NCI-H82 (cell line): Measurements from ENCODE around the gene LDAH.

Experiments used
- DNase-seq: peaks from one replicate; lab custom pipeline; 2025; lab: John Stamatoyannopoulos, UW

Gene LDAH

GRCh38 chr2:20682167-20682920 lies 140.6 kb downstream of the LDAH start:
- DNase-seq = peak; percentile 19

DNA sequence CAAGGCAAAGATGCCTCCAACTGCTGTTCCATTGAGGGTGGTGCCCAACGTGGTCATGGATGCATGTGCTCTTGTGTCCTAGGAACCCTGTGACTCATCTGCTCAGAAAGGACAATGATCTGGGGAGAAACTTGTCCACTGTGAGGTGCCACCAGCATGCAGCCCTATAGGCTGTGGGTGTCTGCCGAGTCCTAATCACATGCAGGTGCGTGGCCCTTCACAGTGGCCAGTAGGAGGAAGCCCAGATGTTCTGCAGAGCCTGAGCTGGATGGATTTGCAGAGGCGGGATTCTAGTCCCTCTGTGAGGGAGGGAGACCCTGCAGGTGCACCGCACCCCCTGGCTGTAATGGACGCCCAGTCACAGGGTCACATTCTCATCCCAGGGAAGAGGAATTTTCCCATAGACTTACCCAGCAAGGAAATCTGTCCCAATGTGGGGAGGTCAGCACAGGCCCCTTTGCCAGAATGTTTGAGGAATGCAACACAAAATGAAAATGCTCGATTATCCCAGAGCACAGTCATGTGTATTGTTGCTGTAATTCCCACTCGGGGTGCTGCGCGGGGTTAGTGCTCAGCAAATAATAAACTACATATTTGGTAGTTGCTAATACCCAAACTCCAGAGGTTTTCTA lies 142.0 kb downstream of the LDAH start:
- DNase-seq = no peak

- DNase-seq = no peak
Observed at GRCh38 chr2:20678780-20679179, 144.1 kb downstream of the LDAH start.

DNA sequence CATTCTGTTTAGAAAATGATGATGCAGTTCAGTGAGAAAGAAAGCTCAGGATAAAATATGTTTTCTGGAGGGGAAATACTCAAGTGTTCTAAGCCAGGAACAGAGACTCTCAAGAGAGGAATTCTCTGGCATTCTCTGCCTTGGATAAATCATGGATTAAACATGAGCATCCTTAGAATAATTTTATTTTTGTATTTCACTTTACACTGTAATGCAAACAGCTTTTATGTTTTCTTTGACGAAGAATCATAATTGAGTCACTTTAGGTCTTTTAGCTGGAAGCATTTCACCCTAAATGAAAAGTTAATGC lies 144.9 kb downstream of the LDAH start:
- no peak for DNase-seq

DNA sequence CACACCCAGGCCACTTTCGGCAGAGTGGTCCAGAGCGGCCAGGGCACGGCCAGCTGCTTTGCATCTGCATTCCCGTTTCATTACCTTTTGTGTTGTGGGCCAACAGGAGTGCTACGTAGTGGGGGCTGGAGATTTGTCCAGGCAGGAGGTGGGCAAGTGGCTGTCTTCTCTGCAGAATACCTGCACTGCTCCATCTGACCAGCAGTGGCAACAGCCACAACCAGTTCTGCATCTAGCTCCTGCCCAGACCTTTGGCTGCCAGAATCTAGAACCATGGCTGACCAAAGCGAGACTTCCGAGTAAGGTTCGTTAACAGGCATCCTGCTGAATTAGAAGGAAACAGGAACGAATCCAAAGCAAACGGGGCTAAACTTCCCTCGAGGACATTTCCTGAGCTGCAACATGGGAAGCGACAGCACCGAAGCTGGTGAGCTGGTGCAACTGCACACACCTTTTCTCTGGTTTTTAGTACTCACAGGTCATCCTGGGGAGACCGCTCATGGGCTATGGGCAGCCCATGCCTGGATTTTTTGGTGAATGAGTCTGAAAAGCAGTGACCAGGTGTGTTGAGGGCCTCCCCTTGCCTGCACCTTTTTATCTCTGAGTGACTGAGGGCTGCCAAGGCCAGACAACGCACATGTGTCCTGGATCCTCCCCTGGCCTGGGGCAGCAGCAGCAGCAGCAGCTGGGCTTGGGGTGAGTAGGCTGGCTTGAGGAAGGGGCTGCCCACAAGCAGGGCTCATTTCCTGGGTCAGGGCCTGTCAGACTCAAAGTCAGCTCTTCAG lies 145.4 kb downstream of the LDAH start:
- DNase-seq = peak; percentile 24

- peak; percentile 31 for DNase-seq
Observed at GRCh38 chr2:20676353-20677215, 146.3 kb downstream of the LDAH start.

DNA sequence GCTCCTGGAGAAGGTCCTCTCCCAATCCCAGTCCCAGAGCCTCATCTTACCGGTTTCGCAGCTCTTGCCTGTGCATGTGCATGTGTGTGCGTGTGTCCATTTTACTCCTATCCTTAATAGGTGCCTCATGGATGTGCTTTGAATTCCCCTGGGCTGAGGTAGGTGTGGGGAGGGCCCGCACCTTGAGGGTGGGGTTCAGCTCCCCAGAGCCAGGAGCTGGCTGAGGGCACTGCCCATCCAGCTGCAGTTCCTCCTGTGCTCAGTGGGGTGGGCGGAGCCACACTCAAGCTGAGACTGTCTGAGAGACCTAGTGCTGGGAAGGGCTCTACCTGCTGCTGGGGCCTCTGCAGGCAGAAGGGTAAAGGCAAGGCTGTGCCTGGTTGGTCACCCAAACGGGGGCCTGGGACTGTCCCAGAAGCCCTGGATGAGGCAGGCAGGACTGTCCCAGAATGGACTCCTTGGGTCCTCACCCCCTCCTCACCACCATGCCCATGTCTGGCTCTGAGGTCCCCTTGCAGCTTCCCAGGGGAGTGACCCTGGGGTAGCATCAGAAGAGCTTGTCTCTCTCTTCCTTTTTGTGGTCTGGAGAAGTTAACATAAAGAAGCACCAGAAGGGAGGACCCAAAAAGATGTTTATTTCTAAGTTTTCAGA lies 147.1 kb downstream of the LDAH start:
- peak; percentile 13 for DNase-seq

- DNase-seq = no peak
Observed at GRCh38 chr2:20674974-20675679, 147.8 kb downstream of the LDAH start.

DNA sequence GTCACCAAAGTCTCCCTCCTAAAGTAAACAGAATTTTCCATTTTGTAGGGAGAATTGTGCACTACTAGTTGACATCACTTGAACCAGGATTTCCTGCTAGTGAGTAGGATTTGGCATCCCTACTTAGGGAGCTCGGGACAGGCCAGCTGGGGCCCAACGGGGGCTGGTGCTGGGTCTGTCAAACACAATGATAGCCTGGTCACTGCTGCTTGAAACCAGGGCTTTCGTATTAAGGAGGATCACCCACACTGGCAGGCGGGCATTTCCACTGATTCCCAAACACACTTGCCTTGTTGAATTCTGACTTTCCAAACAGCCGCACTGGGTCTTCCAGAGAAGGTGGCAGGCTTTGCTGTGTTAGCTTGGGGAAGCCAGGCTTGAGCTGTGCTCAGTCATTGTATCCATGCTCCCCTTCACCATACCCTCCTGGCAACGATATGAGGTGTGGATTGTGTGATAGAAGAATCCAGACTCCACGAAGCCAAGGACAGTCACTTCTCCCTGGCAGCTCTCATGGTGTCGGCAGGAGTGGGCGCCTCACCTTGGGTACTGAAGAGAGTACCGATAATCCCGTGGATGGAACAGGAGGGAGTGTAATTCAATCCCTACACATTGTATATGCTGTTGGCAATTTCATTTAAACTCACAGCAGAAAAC lies 148.5 kb downstream of the LDAH start:
- DNase-seq = no peak

DNA sequence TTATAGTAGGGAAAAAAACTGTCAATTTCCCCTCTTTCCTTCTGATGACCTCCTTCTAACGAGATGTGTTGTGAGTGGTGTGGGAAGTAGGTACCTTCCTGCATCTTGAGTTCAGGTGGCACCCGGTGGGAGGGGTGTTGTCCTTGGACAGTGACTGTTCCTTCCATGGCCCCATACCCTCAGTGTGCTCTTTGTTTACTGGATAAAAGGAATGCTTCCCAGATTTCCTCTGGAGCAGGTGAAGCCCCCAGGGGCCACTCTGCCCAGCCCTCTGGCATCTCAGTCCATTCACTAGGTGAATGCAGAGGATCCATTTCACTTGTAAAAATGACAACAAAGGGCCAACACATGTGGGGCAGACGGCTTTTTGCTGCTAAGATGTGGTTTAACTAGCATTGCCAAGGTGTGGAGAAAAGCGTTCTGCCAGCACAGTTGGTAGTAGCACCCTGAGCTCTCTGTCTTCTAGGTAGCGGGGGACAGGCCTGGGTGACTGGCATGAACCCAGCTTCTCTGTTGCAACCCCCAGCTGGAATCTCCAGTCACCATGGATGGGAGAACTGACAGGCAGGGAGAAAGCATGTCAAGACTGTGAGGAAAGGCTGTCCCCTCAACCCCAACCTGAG lies 149.1 kb downstream of the LDAH start:
- DNase-seq = no peak

DNA sequence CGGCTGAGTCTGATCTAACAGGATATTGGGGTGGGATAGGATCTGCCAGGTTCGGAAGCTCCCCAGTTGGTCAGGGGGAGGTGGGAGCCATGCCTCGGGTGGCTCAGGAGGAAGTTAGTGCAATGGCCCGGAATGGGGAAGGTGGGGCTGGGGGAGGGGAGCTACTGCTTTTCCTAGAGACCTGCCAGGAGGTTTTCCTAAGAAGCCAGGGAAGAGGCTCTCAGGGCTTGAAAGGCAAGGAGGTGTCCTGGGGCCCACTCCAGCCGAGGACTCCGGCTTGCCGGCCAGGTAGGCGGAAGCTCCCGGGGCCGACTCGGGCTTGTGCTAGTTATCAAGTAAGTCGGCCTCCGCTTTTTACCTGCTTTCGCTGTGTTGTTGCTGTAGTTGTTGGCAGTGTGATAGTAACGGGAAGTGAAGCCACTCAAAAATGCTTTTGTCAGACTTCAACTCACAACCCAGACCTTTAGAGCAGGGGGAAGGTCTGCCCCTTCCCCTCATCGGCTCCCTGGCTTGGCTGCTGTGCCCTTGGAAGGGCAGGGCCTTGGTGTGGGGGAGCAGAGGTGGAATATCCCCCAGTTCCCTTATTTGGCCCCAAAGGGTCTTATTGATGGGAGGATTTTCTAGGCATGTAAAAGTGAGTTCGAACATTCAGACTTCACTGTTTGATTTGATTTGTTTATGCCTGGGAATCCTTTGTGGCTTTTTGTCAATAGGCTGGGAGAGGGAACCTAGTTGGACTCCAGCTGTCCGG lies 150.5 kb downstream of the LDAH start:
- DNase-seq = no peak

DNA sequence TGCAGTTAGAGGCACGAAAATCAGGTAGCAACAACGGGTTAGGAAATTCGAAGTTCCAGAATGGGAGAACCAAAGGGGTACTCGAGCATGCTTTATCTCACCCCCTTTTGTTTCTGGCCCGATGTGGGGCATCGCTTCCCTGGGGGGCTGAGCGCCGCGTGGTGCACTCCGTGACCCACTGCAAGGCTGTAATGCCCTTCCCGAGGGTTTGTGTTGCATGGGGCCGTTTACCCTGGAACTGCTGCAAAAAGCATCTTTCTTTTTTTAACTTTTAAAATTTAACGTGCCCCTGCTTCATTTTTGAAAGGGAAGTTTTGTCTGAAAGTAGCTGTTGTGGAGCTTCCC lies 151.2 kb downstream of the LDAH start:
- DNase-seq = no peak

- no peak for DNase-seq
Observed at GRCh38 chr2:20671036-20671735, 151.7 kb downstream of the LDAH start.

DNA sequence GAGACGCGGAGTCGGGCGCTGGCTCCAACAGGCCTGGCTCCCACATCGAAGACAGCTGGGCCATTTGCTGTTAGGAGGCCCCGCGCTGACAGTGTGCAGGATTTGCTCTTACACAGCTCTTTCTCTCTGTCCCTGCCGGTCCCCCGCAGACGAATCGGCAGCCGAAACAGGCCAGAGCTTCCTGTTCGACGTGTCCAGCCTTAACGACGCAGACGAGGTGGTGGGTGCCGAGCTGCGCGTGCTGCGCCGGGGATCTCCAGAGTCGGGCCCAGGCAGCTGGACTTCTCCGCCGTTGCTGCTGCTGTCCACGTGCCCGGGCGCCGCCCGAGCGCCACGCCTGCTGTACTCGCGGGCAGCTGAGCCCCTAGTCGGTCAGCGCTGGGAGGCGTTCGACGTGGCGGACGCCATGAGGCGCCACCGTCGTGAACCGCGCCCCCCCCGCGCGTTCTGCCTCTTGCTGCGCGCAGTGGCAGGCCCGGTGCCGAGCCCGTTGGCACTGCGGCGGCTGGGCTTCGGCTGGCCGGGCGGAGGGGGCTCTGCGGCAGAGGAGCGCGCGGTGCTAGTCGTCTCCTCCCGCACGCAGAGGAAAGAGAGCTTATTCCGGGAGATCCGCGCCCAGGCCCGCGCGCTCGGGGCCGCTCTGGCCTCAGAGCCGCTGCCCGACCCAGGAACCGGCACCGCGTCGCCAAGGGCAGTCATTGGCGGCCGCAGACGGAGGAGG lies 152.4 kb downstream of the LDAH start:
- no peak for DNase-seq

DNA sequence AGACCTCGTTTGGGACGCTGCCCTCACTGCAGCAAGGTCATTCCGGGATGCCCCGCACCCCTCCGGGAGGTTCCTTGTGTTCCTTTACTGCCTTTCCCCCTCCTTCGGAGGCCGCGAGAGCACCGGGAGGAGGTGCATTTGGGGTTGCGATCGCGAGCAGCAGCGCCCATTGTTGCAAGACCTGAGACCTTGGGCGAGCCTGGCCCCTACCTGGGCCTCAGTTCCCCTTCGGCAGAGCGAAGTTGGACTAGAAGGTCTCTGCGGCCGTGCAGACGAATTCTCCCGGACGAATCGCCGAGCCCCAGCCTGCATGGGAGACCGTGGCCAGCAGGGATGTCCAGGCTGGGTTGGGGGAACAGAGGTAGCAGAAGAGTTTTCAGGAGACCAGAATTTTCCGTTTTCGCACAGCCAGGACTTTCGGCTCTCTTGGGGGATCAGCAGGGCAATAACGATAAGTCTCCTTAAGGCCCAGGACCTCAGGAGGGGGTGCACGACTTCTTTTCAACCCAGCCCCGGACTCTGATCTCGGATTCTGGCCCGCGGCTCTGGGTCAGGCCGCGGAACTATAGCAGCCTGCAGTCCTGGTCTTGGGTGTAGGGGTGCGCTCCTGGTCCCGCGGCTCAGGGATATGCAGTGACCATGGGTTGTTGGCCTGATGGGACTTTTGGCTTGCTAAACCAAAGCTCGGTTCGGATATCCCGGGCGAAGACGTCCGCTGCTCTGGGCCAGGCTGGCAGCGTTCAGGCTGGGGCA lies 153.2 kb downstream of the LDAH start:
- no peak for DNase-seq

DNA sequence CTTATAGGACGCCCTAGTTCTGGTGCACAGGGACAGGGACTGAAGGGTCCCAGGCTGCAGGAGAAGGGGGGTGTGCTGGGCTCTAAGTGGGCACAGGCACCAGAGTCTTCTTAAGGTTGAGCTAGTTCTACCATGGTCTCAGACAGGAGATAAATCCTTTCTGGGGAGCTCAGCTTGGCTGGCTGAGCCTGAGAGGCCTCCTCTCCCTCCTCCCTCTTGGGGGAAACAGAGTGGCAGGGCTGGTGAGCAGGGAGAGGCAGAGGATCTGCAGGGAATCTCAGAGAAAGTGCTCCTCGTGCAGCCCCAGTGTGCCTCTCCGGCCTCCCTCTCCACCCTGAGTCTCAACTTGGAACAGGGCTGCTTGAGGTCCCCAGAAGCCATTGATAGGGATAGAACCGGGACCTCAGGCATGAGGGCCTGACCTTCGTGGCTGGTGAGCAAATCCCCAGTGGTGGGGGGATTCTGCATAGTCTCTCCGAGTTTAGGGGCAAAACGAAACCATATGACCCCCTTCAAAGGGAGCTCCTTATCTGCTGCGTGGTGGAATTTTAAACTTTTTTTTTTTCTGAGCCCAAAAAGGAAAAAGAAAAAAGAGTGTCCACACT lies 153.9 kb downstream of the LDAH start:
- DNase-seq = no peak

GRCh38 chr2:20668451-20668850 lies 154.4 kb downstream of the LDAH start:
- no peak for DNase-seq
